Subcutaneous preadipocyte (primary cell): ENCODE data around the gene ARL11. TPM values are rescaled to one million over a fixed set of nuclear protein-coding genes. Genes with fewer than 3 reads are reported as not detected.

Source experiments
- total RNA-seq: library from RNA; depleted of rRNA; stranded (reverse); fragments of >200 nt; gene quantifications from 2 replicates; pipeline ENCODE4 v1.2.3, GENCODE V29; 2012

The ARL11 gene
- total RNA-seq, result not detected in 2 replicates

GRCh38 chr13:49627831-49628652, at the start of gene ARL11:
ARL11 (plus strand) TSS chr13:49628507; CDS start chr13:49630448, 1,941 bp downstream.

GRCh38 chr13:49585220-49586157, 42.8 kb upstream of the ARL11 start, which contains the start of gene RCBTB1:
RCBTB1 (minus strand) TSS chr13:49585558; CDS start chr13:49567279, 18,279 bp downstream.

Other genes starting within 250 kb of the ARL11 start
- 9.6 and 11.1 TPM in 2 replicates for gene CAB39L, start 184.4 kb upstream of the ARL11 start, total RNA-seq
- gene SETDB2, start 184.2 kb upstream of the ARL11 start, total RNA-seq, result 7.6 and 8.5 TPM in 2 replicates
- 14.7 and 15.8 TPM in 2 replicates for gene PHF11, start 132.6 kb upstream of the ARL11 start, total RNA-seq
- gene RCBTB1, start 42.9 kb upstream of the ARL11 start, total RNA-seq, result 14.0 and 18.4 TPM in 2 replicates
- gene EBPL, start 63.0 kb downstream of the ARL11 start, total RNA-seq, result 61.8 and 69.8 TPM in 2 replicates
- gene KPNA3, start 164.2 kb downstream of the ARL11 start, total RNA-seq, result 29.8 and 36.0 TPM in 2 replicates